Hepatocyte (in vitro differentiated cells): ENCODE data around the gene ZBTB38. TPM values are rescaled to one million over a fixed set of nuclear protein-coding genes. Genes with fewer than 3 reads are reported as not detected.

Experiments used
- DNase-seq: peaks from one replicate; pipeline ENCODE4 v3.0.0-alpha.2; 2016; ENCODE audit warnings: low spot score
- H2AFZ ChIP-seq: fragments of 200-600 bp; sonication (generic); 2 replicates; pipeline ENCODE4 v1.6.0; 2016; ENCODE audit warnings: antibody characterized with exemption, mild to moderate bottlenecking
- H3K27ac ChIP-seq: fragments of 200-600 bp; sonication (generic); 2 replicates; pipeline ENCODE4 v1.5.1; 2016; ENCODE audit warnings: mild to moderate bottlenecking
- H3K27me3 ChIP-seq: fragments of 200-600 bp; sonication (generic); 2 replicates; pipeline ENCODE4 v1.6.1; 2016
- H3K36me3 ChIP-seq: fragments of 200-600 bp; sonication (generic); replicated peaks from 2 replicates; pipeline ENCODE4 v1.5.1; 2016; ENCODE audit warnings: low read depth; ENCODE audit not compliant: insufficient read depth
- H3K4me1 ChIP-seq: fragments of 200-600 bp; sonication (generic); 2 replicates; pipeline ENCODE4 v1.5.1; 2016; ENCODE audit warnings: mild to moderate bottlenecking, moderate library complexity; ENCODE audit not compliant: insufficient read depth
- H3K4me2 ChIP-seq: fragments of 200-600 bp; sonication (generic); 2 replicates; pipeline ENCODE4 v1.6.0; 2016
- H3K4me3 ChIP-seq: fragments of 200-600 bp; sonication (generic); 2 replicates; pipeline ENCODE4 v1.5.1; 2016; ENCODE audit warnings: mild to moderate bottlenecking
- H3K79me2 ChIP-seq: fragments of 200-600 bp; sonication (generic); 2 replicates; pipeline ENCODE4 v1.6.0; 2017; ENCODE audit warnings: mild to moderate bottlenecking
- H3K9me2 ChIP-seq: fragments of 200-600 bp; sonication (generic); replicated peaks from 2 replicates; pipeline ENCODE4 v1.6.0; 2017; ENCODE audit warnings: mild to moderate bottlenecking; ENCODE audit not compliant: insufficient read depth
- H3K9me3 ChIP-seq: fragments of 200-600 bp; sonication (generic); 2 replicates; pipeline ENCODE4 v1.5.1; 2016; ENCODE audit warnings: low read depth, mild to moderate bottlenecking
- H4K20me1 ChIP-seq: fragments of 200-600 bp; sonication (generic); 2 replicates; pipeline ENCODE4 v1.6.0; 2016; ENCODE audit warnings: mild to moderate bottlenecking; ENCODE audit not compliant: insufficient read depth, poor library complexity, severe bottlenecking
- CTCF ChIP-seq: fragments of 200-600 bp; sonication (generic); IDR thresholded peaks from 2 replicates; pipeline ENCODE4 v1.5.1; 2016; ENCODE audit warnings: antibody characterized with exemption, mild to moderate bottlenecking; ENCODE audit not compliant: poor library complexity
- EZH2 ChIP-seq: fragments of 200-600 bp; sonication (generic); IDR thresholded peaks from 2 replicates; pipeline ENCODE4 v1.6.1; 2016; ENCODE audit warnings: antibody characterized with exemption, mild to moderate bottlenecking, borderline replicate concordance
- EZH2phosphoT487 ChIP-seq: fragments of 200-600 bp; sonication (generic); IDR thresholded peaks from one replicate; pipeline ENCODE4 v1.6.1; 2018; ENCODE audit warnings: antibody characterized with exemption, mild to moderate bottlenecking, low read depth, moderate library complexity; ENCODE audit not compliant: unreplicated experiment, severe bottlenecking
- WGBS: methylation state at CpG from one replicate; pipeline ENCODE4 v1.1.6; 2016; ENCODE audit warnings: low lambda C conversion rate; ENCODE audit errors: missing lambda C conversion rate; 5-methylcytosine and 5-hydroxymethylcytosine counted together
- polyA plus RNA-seq: library from polyadenylated mRNA; unstranded; fragments of >200 nt; fragmentation: Nextera tagmentation; extraction: Ambion mirVana; gene quantifications from 2 replicates; pipeline ENCODE4 v1.2.1, GENCODE V29; 2016
- total RNA-seq: library from RNA; depleted of rRNA; stranded (reverse); fragments of >200 nt; gene quantifications from 2 replicates; pipeline ENCODE4 v1.2.3, GENCODE V29; 2014

ZBTB38 gene
- total and polyA plus RNA-seq, 2 experiments from 2014 or later: 31.6 to 122 TPM

GRCh38 chr3:141408596-141408995 is 40.3 kb downstream of the ZBTB38 start:
- H2AFZ ChIP-seq: no peak overlapping the region
- peak overlapping the region; percentile 84 for H3K27ac ChIP-seq
- WGBS: 86% methylated on average over 1 of the region's 1 CpG
- no peak for DNase-seq
- TF ChIP-seq EZH2phosphoT487: no peak
- no peak for TF ChIP-seq CTCF
- no peak for TF ChIP-seq EZH2
- H3K4me2 ChIP-seq: no peak overlapping the region
- no peaks in the 10 kb centered on the region for H3K9me2 ChIP-seq
- no peak overlapping the region for H3K4me3 ChIP-seq
- peaks cover 36% of the 10 kb centered on the region for H3K79me2 ChIP-seq
- no peaks in the 10 kb centered on the region for H3K36me3 ChIP-seq
- H4K20me1 ChIP-seq: no peaks in the 10 kb centered on the region
- no peaks in the 10 kb centered on the region for H3K27me3 ChIP-seq
- no peaks in the 10 kb centered on the region for H3K9me3 ChIP-seq
- peaks cover 56% of the 10 kb centered on the region for H3K4me1 ChIP-seq

GRCh38 chr3:141409940-141410241 is 41.6 kb downstream of the ZBTB38 start:
- WGBS: 62% methylated on average over 3 of the region's 3 CpGs
- Histone ChIP-seq H3K79me2 (peaks cover 38% of the 10 kb centered on the region), H3K4me1 (peaks cover 60% of the 10 kb centered on the region), H3K4me3 (no peak overlapping the region), H3K9me3 (no peaks in the 10 kb centered on the region), H3K9me2 (no peaks in the 10 kb centered on the region), H3K27ac (peak overlapping the region; percentile 84), H2AFZ (no peak overlapping the region), H3K36me3 (no peaks in the 10 kb centered on the region), H3K4me2 (no peak overlapping the region), H3K27me3 (no peaks in the 10 kb centered on the region), H4K20me1 (no peaks in the 10 kb centered on the region)
- no peak for DNase-seq
- TF ChIP-seq EZH2phosphoT487: no peak
- no peak for TF ChIP-seq CTCF
- TF ChIP-seq EZH2: no peak

GRCh38 chr3:141410408-141410807 is 42.1 kb downstream of the ZBTB38 start:
- peak overlapping the region; percentile 84 for H3K27ac ChIP-seq
- peaks cover 40% of the 10 kb centered on the region for H3K79me2 ChIP-seq
- no peak for DNase-seq
- no peaks in the 10 kb centered on the region for H3K27me3 ChIP-seq
- H4K20me1 ChIP-seq: no peaks in the 10 kb centered on the region
- H3K36me3 ChIP-seq: no peaks in the 10 kb centered on the region
- H3K9me3 ChIP-seq: no peaks in the 10 kb centered on the region
- 74% methylated on average over 3 of the region's 3 CpGs for WGBS
- no peak overlapping the region for H3K4me3 ChIP-seq
- TF ChIP-seq CTCF (no peak), EZH2 (no peak), EZH2phosphoT487 (no peak)
- no peak overlapping the region for H2AFZ ChIP-seq
- H3K4me2 ChIP-seq: no peak overlapping the region
- H3K4me1 ChIP-seq: peaks cover 60% of the 10 kb centered on the region
- no peaks in the 10 kb centered on the region for H3K9me2 ChIP-seq

- Histone ChIP-seq H3K36me3 (no peaks in the 10 kb centered on the region), H3K27me3 (no peaks in the 10 kb centered on the region), H3K79me2 (peaks cover 40% of the 10 kb centered on the region), H3K4me2 (peak overlapping the region; percentile 55), H4K20me1 (no peaks in the 10 kb centered on the region), H3K27ac (peak overlapping the region; percentile 84), H3K9me3 (no peaks in the 10 kb centered on the region), H3K4me1 (peaks cover 60% of the 10 kb centered on the region), H3K9me2 (no peaks in the 10 kb centered on the region), H2AFZ (no peak overlapping the region), H3K4me3 (no peak overlapping the region)
- TF ChIP-seq EZH2phosphoT487 (no peak), EZH2 (no peak), CTCF (no peak)
- DNase-seq: no peak
- WGBS: 80% methylated on average over 3 of the region's 3 CpGs
Observed at GRCh38 chr3:141410846-141411245, 42.5 kb downstream of the ZBTB38 start.
